AG04450 (cell line): ENCODE data around the gene ZNF574. TPM values are rescaled to one million over a fixed set of nuclear protein-coding genes. Genes with fewer than 3 reads are reported as not detected.

ENCODE experiments used
- CTCF ChIA-PET: fragments of 300-600, 350-600 bp; formaldehyde crosslinking; extraction: SDS; loops from one replicate; lab custom pipeline; 2022; ENCODE audit warnings: antibody characterized with exemption, inconsistent platforms; lab: Charles Lee
- POLR2A ChIA-PET: fragments of 350-600 bp; formaldehyde crosslinking; extraction: SDS; loops from one replicate; lab custom pipeline; 2021; ENCODE audit warnings: antibody characterized with exemption, inconsistent platforms; lab: Yijun Ruan, JAX
- DNase-seq: peaks from one replicate; pipeline ENCODE4 v3.0.0-alpha.2; 2011; ENCODE audit warnings: low read depth, low spot score
- H3K27ac ChIP-seq: one replicate; pipeline ENCODE4 v1.5.1; 2012; ENCODE audit warnings: low read depth, low read length, control low read depth
- H3K27me3 ChIP-seq: one replicate; pipeline ENCODE4 v1.6.0; 2012; ENCODE audit warnings: low read length; ENCODE audit not compliant: control insufficient read depth, insufficient read depth
- H3K4me3 ChIP-seq: 2 replicates; pipeline ENCODE4 v1.5.1; 2011; ENCODE audit warnings: mild to moderate bottlenecking, low read depth, low read length, control low read depth
- H3K9me3 ChIP-seq: 2 replicates; pipeline ENCODE4 v1.5.1; 2012; ENCODE audit warnings: low read length; ENCODE audit not compliant: control insufficient read depth, insufficient read depth
- CTCF ChIP-seq: IDR thresholded peaks from 2 replicates; pipeline ENCODE4 v1.5.1; 2011; ENCODE audit warnings: low read depth, low read length, control low read depth, inconsistent platforms
- polyA plus RNA-seq: library from polyadenylated mRNA; depleted of rRNA; stranded (reverse); fragments of >200 nt; gene quantifications from 2 replicates; pipeline ENCODE4 v1.2.3, GENCODE V29; 2011; rRNA removed

The ZNF574 gene
- polyA plus RNA-seq, 1 experiment = 5.5 TPM

- no peaks in the 10 kb centered on the region for H3K27me3 ChIP-seq
- H3K27ac ChIP-seq = no peak overlapping the region
- no peak overlapping the region for H3K4me3 ChIP-seq
- POLR2A ChIA-PET = no interaction called here
- no peak for TF ChIP-seq CTCF
- H3K9me3 ChIP-seq = no peaks in the 10 kb centered on the region
- CTCF ChIA-PET = interaction anchor here (1.1 to 4.1 kb wide), 5 partner anchors 8 to 44 kb away, joined by 3 to 18 read pairs (median 11); partner anchors contain the start of gene POU2F2
- DNase-seq = no peak
Measured at GRCh38 chr19:42125536-42125935, 49.6 kb downstream of the ZNF574 start.

DNA sequence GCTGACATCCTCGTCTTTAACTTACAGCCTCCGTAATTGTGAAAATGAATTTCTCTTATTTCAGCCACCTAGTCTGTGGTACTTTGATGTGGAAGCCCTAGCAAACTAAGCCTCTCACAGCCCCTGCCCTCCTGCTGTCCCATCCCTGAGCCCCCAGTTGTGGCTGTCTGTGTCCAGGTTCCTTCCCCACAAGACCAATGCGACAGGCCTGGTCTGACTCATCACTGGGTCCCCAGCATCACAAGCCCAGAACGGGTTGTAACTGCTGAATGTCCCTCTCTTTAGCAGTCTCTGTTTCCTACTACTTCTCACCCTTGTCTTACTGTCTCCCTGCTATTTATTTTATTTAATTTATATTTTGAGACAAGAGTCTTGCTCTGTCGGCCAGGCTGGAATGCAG, 50.6 kb downstream of the ZNF574 start:
- POLR2A ChIA-PET = no interaction called here
- TF ChIP-seq CTCF = no peak
- Histone ChIP-seq H3K27ac (no peak overlapping the region), H3K27me3 (no peaks in the 10 kb centered on the region), H3K9me3 (no peaks in the 10 kb centered on the region), H3K4me3 (no peak overlapping the region)
- no peak for DNase-seq
- CTCF ChIA-PET = interaction anchor here (1.0 to 1.7 kb wide), 3 partner anchors 9 to 58 kb away, joined by 3 to 4 read pairs (median 3); no protein-coding TSS in a partner anchor

- TF ChIP-seq CTCF = no peak
- ChIA-PET POLR2A (interaction anchor here (0.8 kb wide), 1 partner anchor 16 kb away, joined by 4 read pairs; no protein-coding TSS in a partner anchor), CTCF (no interaction called here)
- Histone ChIP-seq H3K27ac (no peak overlapping the region), H3K9me3 (no peaks in the 10 kb centered on the region; the same call in 1 of the 2 replicates), H3K4me3 (peak overlapping the region; percentile 39), H3K27me3 (peaks cover 2% of the 10 kb centered on the region)
- DNase-seq = no peak
Measured at GRCh38 chr19:42129399-42130253, 53.7 kb downstream of the ZNF574 start.

DNA sequence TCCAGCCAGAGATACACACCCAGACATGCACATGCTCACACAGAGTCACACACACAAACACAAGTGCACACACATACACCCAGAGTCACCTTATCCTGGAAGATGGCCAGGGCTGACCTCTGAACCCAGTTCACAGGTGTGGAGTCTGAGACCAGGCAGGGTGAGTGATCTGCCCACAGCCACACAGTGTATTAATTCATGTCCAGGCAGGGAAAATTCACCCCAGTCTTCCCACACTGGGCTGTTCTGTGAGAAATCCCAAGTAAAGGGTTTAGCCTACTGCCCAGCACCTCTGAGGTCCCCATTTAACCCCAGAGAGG, 54.2 kb downstream of the ZNF574 start:
- H3K27ac ChIP-seq = no peak overlapping the region
- POLR2A ChIA-PET = no interaction called here
- no peaks in the 10 kb centered on the region; the same call in 1 of the 2 replicates for H3K9me3 ChIP-seq
- H3K4me3 ChIP-seq = peak overlapping the region; percentile 39
- TF ChIP-seq CTCF = no peak
- CTCF ChIA-PET = no interaction called here
- peaks cover 3% of the 10 kb centered on the region for H3K27me3 ChIP-seq
- no peak for DNase-seq

Other genes starting within 250 kb of the ZNF574 start
- gene LYPD4, start 231.5 kb upstream of the ZNF574 start, polyA plus RNA-seq = not detected in 2 replicates
- not detected in 2 replicates for gene DMRTC2, start 231.1 kb upstream of the ZNF574 start, polyA plus RNA-seq
- 1,320 and 1,738 TPM in 2 replicates for gene RPS19, start 215.9 kb upstream of the ZNF574 start, polyA plus RNA-seq
- gene CD79A, start 198.9 kb upstream of the ZNF574 start, polyA plus RNA-seq = 0.20 and 0.36 TPM in 2 replicates
- gene ARHGEF1, start 193.0 kb upstream of the ZNF574 start, polyA plus RNA-seq = 19.5 and 24.1 TPM in 2 replicates
- gene ERFL, start 147.7 kb upstream of the ZNF574 start, polyA plus RNA-seq = not detected in 2 replicates
- gene RABAC1, start 116.8 kb upstream of the ZNF574 start, polyA plus RNA-seq = 149 and 215 TPM in 2 replicates
- gene ATP1A3, start 81.9 kb upstream of the ZNF574 start, polyA plus RNA-seq = 0.05 TPM in 1 of 2 replicates, not detected in the other
- 0.04 and 0.05 TPM in 2 replicates for gene GRIK5, start 6.0 kb upstream of the ZNF574 start, polyA plus RNA-seq
- 1.9 and 2.6 TPM in 2 replicates for gene POU2F2, start 56.3 kb downstream of the ZNF574 start, polyA plus RNA-seq
- 11.8 and 13.8 TPM in 2 replicates for gene DEDD2, start 141.5 kb downstream of the ZNF574 start, polyA plus RNA-seq
- 4.6 and 5.4 TPM in 2 replicates for gene ZNF526, start 144.1 kb downstream of the ZNF574 start, polyA plus RNA-seq
- gene GSK3A, start 166.4 kb downstream of the ZNF574 start, polyA plus RNA-seq = 20.1 and 27.3 TPM in 2 replicates
- gene ERF, start 179.0 kb downstream of the ZNF574 start, polyA plus RNA-seq = 29.4 and 31.1 TPM in 2 replicates
- gene CIC, start 193.1 kb downstream of the ZNF574 start, polyA plus RNA-seq = 2.9 and 4.2 TPM in 2 replicates
- gene PRR19, start 226.0 kb downstream of the ZNF574 start, polyA plus RNA-seq = 0.40 and 0.92 TPM in 2 replicates
- gene PAFAH1B3, start 226.5 kb downstream of the ZNF574 start, polyA plus RNA-seq = 34.7 and 38.0 TPM in 2 replicates
- gene TMEM145, start 237.1 kb downstream of the ZNF574 start, polyA plus RNA-seq = not detected in 2 replicates
- gene MEGF8, start 249.5 kb downstream of the ZNF574 start, polyA plus RNA-seq = 9.9 and 10.6 TPM in 2 replicates